ENCODE measurements around the gene NFX1.

DNA sequence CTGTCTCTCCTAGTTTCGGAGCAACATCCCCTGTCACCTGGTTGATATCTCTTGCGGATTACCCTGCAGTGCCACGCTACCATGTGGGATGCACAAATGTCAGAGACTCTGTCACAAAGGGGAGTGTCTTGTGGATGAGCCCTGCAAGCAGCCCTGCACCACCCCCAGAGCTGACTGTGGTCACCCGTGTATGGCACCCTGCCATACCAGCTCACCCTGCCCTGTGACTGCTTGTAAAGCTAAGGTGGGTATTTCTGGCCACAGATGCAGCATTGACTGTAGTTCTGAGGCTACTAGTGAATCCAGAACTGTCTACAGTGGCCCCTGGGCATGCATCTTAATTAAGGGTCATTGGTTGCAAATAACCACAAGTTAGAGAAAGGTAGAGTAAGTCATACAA is 61.2 kb downstream of the NFX1 start:
- no peak for TF ChIP-seq GATA2 (IDR thresholded peaks at IDR 0.05; ENCODE audit: low read depth, low read length)
- TF ChIP-seq GATA3 (IDR thresholded peaks at IDR 0.05; ENCODE audit: low read depth, low read length), result no peak

Data from SH-SY5Y (cell line).